HepG2 (cell line): ENCODE data around the gene CALML4. TPM values are rescaled to one million over a fixed set of nuclear protein-coding genes. Genes with fewer than 3 reads are reported as not detected.

Experiments used
- CEBPG ChIP-seq: IDR thresholded peaks from 2 replicates; pipeline ENCODE4 v1.6.1; 2016
- FOXK2 ChIP-seq: fragments of 450-650 bp; IDR thresholded peaks from 2 replicates; pipeline ENCODE4 v1.6.1; 2016
- KAT8 ChIP-seq: IDR thresholded peaks from 2 replicates; pipeline ENCODE4 v1.6.1; 2016; ENCODE audit warnings: missing genetic modification reagents, missing compliant biosample characterization
- KDM2A ChIP-seq: sonication (generic); formaldehyde crosslinking; IDR thresholded peaks from 2 replicates; pipeline ENCODE4 v1.4.0; 2020; ENCODE audit warnings: low read depth, missing genetic modification reagents, borderline replicate concordance
- KLF11 ChIP-seq: IDR thresholded peaks from 2 replicates; pipeline ENCODE4 v1.6.1; 2016; ENCODE audit warnings: missing compliant biosample characterization
- KLF12 ChIP-seq: sonication (generic); formaldehyde crosslinking; IDR thresholded peaks from 2 replicates; pipeline ENCODE4 v1.4.0; 2020; ENCODE audit warnings: missing genetic modification reagents, borderline replicate concordance
- MLLT10 ChIP-seq: sonication (generic); formaldehyde crosslinking; IDR thresholded peaks from 2 replicates; pipeline ENCODE4 v1.4.0; 2020; ENCODE audit warnings: missing genetic modification reagents
- NCOA5 ChIP-seq: sonication (generic); formaldehyde crosslinking; IDR thresholded peaks from 2 replicates; pipeline ENCODE4 v1.4.0; 2020; ENCODE audit warnings: missing genetic modification reagents
- NFIB ChIP-seq: sonication (generic); formaldehyde crosslinking; IDR thresholded peaks from 2 replicates; pipeline ENCODE4 v1.9.0; 2021; ENCODE audit warnings: missing genetic modification reagents, mild to moderate bottlenecking, borderline replicate concordance
- NRL ChIP-seq: sonication (generic); formaldehyde crosslinking; IDR thresholded peaks from 2 replicates; pipeline ENCODE4 v1.5.0; 2020; ENCODE audit warnings: missing genetic modification reagents, mild to moderate bottlenecking, moderate library complexity, borderline replicate concordance
- PCBP2 ChIP-seq: fragments of 200-400 bp; formaldehyde crosslinking; optimal IDR thresholded peaks from 2 replicates; pipeline ENCODE3; 2018; ENCODE audit warnings: low read length, low read depth; ENCODE audit not compliant: poor library complexity, severe bottlenecking
- PHF20 ChIP-seq: sonication (generic); formaldehyde crosslinking; IDR thresholded peaks from 2 replicates; pipeline ENCODE4 v1.5.0; 2020; ENCODE audit warnings: mild to moderate bottlenecking, missing genetic modification reagents
- RARG ChIP-seq: sonication (generic); formaldehyde crosslinking; IDR thresholded peaks from 2 replicates; pipeline ENCODE4 v1.4.0; 2020; ENCODE audit warnings: low read depth, mild to moderate bottlenecking, missing genetic modification reagents
- RORA ChIP-seq: sonication (generic); formaldehyde crosslinking; IDR thresholded peaks from 2 replicates; pipeline ENCODE4 v1.5.0; 2020; ENCODE audit warnings: mild to moderate bottlenecking, missing genetic modification reagents, moderate library complexity
- SMAD1 ChIP-seq: sonication (generic); formaldehyde crosslinking; IDR thresholded peaks from 2 replicates; pipeline ENCODE4 v1.4.0; 2020; ENCODE audit warnings: missing genetic modification reagents, low read depth, mild to moderate bottlenecking, borderline replicate concordance
- SYNCRIP ChIP-seq: fragments of 200-400 bp; formaldehyde crosslinking; IDR thresholded peaks from 2 replicates; pipeline ENCODE4 v1.6.1; 2018; ENCODE audit warnings: mild to moderate bottlenecking, low read depth, low read length; ENCODE audit not compliant: insufficient read depth
- ZBTB37 ChIP-seq: sonication (generic); formaldehyde crosslinking; IDR thresholded peaks from 2 replicates; pipeline ENCODE4 v1.4.0; 2020; ENCODE audit warnings: mild to moderate bottlenecking, missing genetic modification reagents
- ZBTB43 ChIP-seq: sonication (generic); formaldehyde crosslinking; conservative IDR thresholded peaks from 2 replicates; pipeline ENCODE4 v1.4.0; 2020; ENCODE audit warnings: missing genetic modification reagents
- ZFP62 ChIP-seq: sonication (generic); formaldehyde crosslinking; IDR thresholded peaks from 2 replicates; pipeline ENCODE4 v1.4.0; 2020; ENCODE audit warnings: missing genetic modification reagents
- ZNF160 ChIP-seq: sonication (generic); formaldehyde crosslinking; IDR thresholded peaks from 2 replicates; pipeline ENCODE4 v1.8.0; 2022; ENCODE audit warnings: mild to moderate bottlenecking, inconsistent platforms, missing genetic modification reagents
- ZNF547 ChIP-seq: sonication (generic); formaldehyde crosslinking; IDR thresholded peaks from 2 replicates; pipeline ENCODE4 v1.5.1; 2020; ENCODE audit warnings: mild to moderate bottlenecking, missing genetic modification reagents
- ZNF570 ChIP-seq: sonication (generic); formaldehyde crosslinking; IDR thresholded peaks from 2 replicates; pipeline ENCODE4 v1.4.0; 2020; ENCODE audit warnings: mild to moderate bottlenecking, missing genetic modification reagents, borderline replicate concordance
- ZNF720 ChIP-seq: sonication (generic); formaldehyde crosslinking; IDR thresholded peaks from 2 replicates; pipeline ENCODE4 v1.4.0; 2020; ENCODE audit warnings: missing genetic modification reagents
- ZNF737 ChIP-seq: sonication (generic); formaldehyde crosslinking; IDR thresholded peaks from 2 replicates; pipeline ENCODE4 v1.5.0; 2020; ENCODE audit warnings: missing genetic modification reagents, mild to moderate bottlenecking, borderline replicate concordance
- ZNF740 ChIP-seq: sonication (generic); formaldehyde crosslinking; IDR thresholded peaks from 2 replicates; pipeline ENCODE4 v1.4.0; 2020; ENCODE audit warnings: missing genetic modification reagents
- ZNF773 ChIP-seq: sonication (generic); formaldehyde crosslinking; IDR thresholded peaks from 2 replicates; pipeline ENCODE4 v1.4.0; 2020; ENCODE audit warnings: missing genetic modification reagents, borderline replicate concordance
- ZNF784 ChIP-seq: sonication (generic); formaldehyde crosslinking; IDR thresholded peaks from 2 replicates; pipeline ENCODE4 v1.5.1; 2020; ENCODE audit warnings: missing genetic modification reagents, mild to moderate bottlenecking, borderline replicate concordance
- ZSCAN30 ChIP-seq: sonication (generic); formaldehyde crosslinking; IDR thresholded peaks from 2 replicates; pipeline ENCODE4 v1.5.0; 2020; ENCODE audit warnings: mild to moderate bottlenecking, missing genetic modification reagents
- polyA plus RNA-seq, 8 experiments: library from polyadenylated mRNA; depleted of rRNA in 3 of 8; stranded (reverse) in 7 of 8; unstranded in 1 of 8; fragments of >200 nt; fragmentation: Illumina TruSeq in 4 of 8; extraction: Trizol in 4 of 8; gene quantifications; 2 replicates each; pipeline versions ENCODE4 v1.2.1 to v1.2.3, GENCODE V29; 2011 to 2016; ENCODE audit warnings: low read depth in 4 of 8, missing spikeins in 1 of 8, mixed read lengths in 1 of 8; ENCODE audit not compliant: insufficient read depth in 1 of 8
- total RNA-seq, 5 experiments: library from RNA; depleted of rRNA; stranded (reverse); fragments of >200 nt; fragmentation: Illumina TruSeq; extraction: Trizol; gene quantifications; 2 replicates each; pipeline ENCODE4 v1.2.3, GENCODE V29; 2016; ENCODE audit warnings: low read depth in 1 of 5

CALML4 gene
- total and polyA plus RNA-seq, 2 of the 13 experiments (the other 11 are each of a cell fraction or from before 2014, with no cell fraction given): 3.6 to 8.7 TPM

GRCh38 chr15:68229386-68230156, 24.4 kb upstream of the CALML4 start, which contains the start of gene CLN6 (continued):
- no peak for TF ChIP-seq ZNF737 (CRISPR knock-in tag)
- peak; percentile 62; the same call in 1 of the 2 replicates for TF ChIP-seq ZNF570 (CRISPR knock-in tag)
- no peak for TF ChIP-seq RARG (CRISPR knock-in tag)
- peak; percentile 43; the same call in 1 of the 2 replicates for TF ChIP-seq ZNF160 (CRISPR knock-in tag)
- TF ChIP-seq RORA (CRISPR knock-in tag): no peak
- no peak for TF ChIP-seq KLF11 (CRISPR knock-in tag)
- no peak; the same call in 1 of the 2 replicates for TF ChIP-seq NRL (CRISPR knock-in tag)
- no peak for TF ChIP-seq FOXK2
- no peak for TF ChIP-seq ZNF740 (CRISPR knock-in tag)
- TF ChIP-seq ZNF547 (CRISPR knock-in tag): peak; percentile 78
- TF ChIP-seq ZNF784 (CRISPR knock-in tag): peak; percentile 87; the same call in 1 of the 2 replicates
- TF ChIP-seq NCOA5 (CRISPR knock-in tag): no peak
- TF ChIP-seq PCBP2: no peak
- no peak for TF ChIP-seq MLLT10 (CRISPR knock-in tag)
- peak; percentile 79 for TF ChIP-seq KLF12 (CRISPR knock-in tag)
- no peak for TF ChIP-seq SYNCRIP
- no peak; the same call in none of the 2 replicates for TF ChIP-seq PHF20 (CRISPR knock-in tag)
- TF ChIP-seq ZBTB37 (CRISPR knock-in tag): no peak
- TF ChIP-seq ZNF773: peak; percentile 88; the same call in 1 of the 2 replicates
- no peak; the same call in 1 of the 2 replicates for TF ChIP-seq KDM2A
- TF ChIP-seq KAT8 (CRISPR knock-in tag): peak; percentile 31; the same call in 1 of the 2 replicates
- no peak for TF ChIP-seq NFIB (CRISPR knock-in tag)
- TF ChIP-seq ZNF720: no peak
- peak; percentile 83; the same call in 1 of the 2 replicates for TF ChIP-seq ZBTB43 (CRISPR knock-in tag)
- TF ChIP-seq ZFP62: no peak
- TF ChIP-seq SMAD1 (CRISPR knock-in tag): peak; percentile 80; the same call in 1 of the 2 replicates
- TF ChIP-seq ZSCAN30 (CRISPR knock-in tag): no peak
- TF ChIP-seq CEBPG (CRISPR knock-in tag): no peak
